Measurements from ENCODE around the gene SPSB1.

DNA sequence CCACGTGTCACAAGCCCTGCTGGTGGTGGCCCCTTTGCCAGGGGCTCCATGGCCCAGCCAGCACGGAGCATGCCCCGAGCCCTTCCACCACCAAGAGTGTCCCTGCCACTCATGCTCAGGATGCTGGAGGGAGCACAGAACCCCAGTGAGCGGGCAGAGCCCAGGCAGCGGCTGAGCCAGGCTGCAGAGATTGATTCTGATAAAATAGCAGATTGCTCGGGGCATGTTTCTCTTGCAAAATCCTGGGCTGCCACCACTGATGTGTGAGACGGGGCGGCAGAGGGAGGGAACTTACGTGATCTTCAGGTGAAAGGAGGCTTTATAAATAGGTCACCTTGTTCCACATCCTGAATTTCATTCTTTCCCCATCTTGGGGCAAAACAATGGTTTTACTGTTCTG, 53.2 kb downstream of the SPSB1 start:
- TF ChIP-seq YY1 (IDR thresholded peaks at IDR 0.05; ENCODE audit: low read depth, low read length) (no peak), POLR2A (IDR thresholded peaks at IDR 0.05; ENCODE audit: low read depth, low read length) (no peak), POLR2AphosphoS2 (IDR thresholded peaks at IDR 0.05; ENCODE audit: low read depth, low read length) (no peak), EZH2 (IDR thresholded peaks at IDR 0.05; ENCODE audit: borderline replicate concordance, control insufficient read depth, low read depth, low read length) (no peak), ZNF384 (IDR thresholded peaks at IDR 0.05; ENCODE audit: borderline replicate concordance, low read depth, low read length) (no peak), SMC3 (IDR thresholded peaks at IDR 0.05; ENCODE audit: borderline replicate concordance, low read length) (no peak), POLR2AphosphoS5 (IDR thresholded peaks at IDR 0.05; ENCODE audit: low read length) (no peak), GABPA (IDR thresholded peaks at IDR 0.05; ENCODE audit: low read depth) (no peak), CHD2 (IDR thresholded peaks at IDR 0.05; ENCODE audit: borderline replicate concordance, low read depth, low read length) (no peak), NFYB (IDR thresholded peaks at IDR 0.05; ENCODE audit: insufficient read depth, low read depth, low read length) (no peak)
- TF ChIP-seq, protein P1, sequence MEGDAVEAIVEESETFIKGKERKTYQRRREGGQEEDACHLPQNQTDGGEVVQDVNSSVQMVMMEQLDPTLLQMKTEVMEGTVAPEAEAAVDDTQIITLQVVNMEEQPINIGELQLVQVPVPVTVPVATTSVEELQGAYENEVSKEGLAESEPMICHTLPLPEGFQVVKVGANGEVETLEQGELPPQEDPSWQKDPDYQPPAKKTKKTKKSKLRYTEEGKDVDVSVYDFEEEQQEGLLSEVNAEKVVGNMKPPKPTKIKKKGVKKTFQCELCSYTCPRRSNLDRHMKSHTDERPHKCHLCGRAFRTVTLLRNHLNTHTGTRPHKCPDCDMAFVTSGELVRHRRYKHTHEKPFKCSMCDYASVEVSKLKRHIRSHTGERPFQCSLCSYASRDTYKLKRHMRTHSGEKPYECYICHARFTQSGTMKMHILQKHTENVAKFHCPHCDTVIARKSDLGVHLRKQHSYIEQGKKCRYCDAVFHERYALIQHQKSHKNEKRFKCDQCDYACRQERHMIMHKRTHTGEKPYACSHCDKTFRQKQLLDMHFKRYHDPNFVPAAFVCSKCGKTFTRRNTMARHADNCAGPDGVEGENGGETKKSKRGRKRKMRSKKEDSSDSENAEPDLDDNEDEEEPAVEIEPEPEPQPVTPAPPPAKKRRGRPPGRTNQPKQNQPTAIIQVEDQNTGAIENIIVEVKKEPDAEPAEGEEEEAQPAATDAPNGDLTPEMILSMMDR (IDR thresholded peaks at IDR 0.05 in 2 of 3, conservative IDR thresholded peaks at IDR 0.05 in 1 of 3; ENCODE audit: control insufficient read depth in 2 of 3, extremely low read depth in 1 of 3, insufficient read depth in 1 of 3, low read depth in 3 of 3, low read length in 3 of 3), result no peak
- TF ChIP-seq, protein P2, sequence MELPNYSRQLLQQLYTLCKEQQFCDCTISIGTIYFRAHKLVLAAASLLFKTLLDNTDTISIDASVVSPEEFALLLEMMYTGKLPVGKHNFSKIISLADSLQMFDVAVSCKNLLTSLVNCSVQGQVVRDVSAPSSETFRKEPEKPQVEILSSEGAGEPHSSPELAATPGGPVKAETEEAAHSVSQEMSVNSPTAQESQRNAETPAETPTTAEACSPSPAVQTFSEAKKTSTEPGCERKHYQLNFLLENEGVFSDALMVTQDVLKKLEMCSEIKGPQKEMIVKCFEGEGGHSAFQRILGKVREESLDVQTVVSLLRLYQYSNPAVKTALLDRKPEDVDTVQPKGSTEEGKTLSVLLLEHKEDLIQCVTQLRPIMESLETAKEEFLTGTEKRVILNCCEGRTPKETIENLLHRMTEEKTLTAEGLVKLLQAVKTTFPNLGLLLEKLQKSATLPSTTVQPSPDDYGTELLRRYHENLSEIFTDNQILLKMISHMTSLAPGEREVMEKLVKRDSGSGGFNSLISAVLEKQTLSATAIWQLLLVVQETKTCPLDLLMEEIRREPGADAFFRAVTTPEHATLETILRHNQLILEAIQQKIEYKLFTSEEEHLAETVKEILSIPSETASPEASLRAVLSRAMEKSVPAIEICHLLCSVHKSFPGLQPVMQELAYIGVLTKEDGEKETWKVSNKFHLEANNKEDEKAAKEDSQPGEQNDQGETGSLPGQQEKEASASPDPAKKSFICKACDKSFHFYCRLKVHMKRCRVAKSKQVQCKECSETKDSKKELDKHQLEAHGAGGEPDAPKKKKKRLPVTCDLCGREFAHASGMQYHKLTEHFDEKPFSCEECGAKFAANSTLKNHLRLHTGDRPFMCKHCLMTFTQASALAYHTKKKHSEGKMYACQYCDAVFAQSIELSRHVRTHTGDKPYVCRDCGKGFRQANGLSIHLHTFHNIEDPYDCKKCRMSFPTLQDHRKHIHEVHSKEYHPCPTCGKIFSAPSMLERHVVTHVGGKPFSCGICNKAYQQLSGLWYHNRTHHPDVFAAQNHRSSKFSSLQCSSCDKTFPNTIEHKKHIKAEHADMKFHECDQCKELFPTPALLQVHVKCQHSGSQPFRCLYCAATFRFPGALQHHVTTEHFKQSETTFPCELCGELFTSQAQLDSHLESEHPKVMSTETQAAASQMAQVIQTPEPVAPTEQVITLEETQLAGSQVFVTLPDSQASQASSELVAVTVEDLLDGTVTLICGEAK (IDR thresholded peaks at IDR 0.05; ENCODE audit: borderline replicate concordance), result no peak

All from GM12878 (cell line).